Bronchial epithelial cell (primary cell): ENCODE results near the gene N4BP2. TPM values are rescaled to one million over a fixed set of nuclear protein-coding genes. Genes with fewer than 3 reads are reported as not detected.

ENCODE experiments used
- DNase-seq: peaks from one replicate; pipeline ENCODE4 v3.0.0-alpha.2; 2010; ENCODE audit warnings: low read depth
- FAIRE-seq: peaks from 2 replicates; lab custom pipeline; 2011; peaks lifted over from hg19 to GRCh38; lab: Jason Lieb, UNC
- H3K27me3 ChIP-seq: 2 replicates; pipeline ENCODE4 v1.5.1; 2011; ENCODE audit warnings: low read length; ENCODE audit not compliant: control insufficient read depth, insufficient read depth
- H3K36me3 ChIP-seq: 2 replicates; pipeline ENCODE4 v1.5.1; 2011; ENCODE audit warnings: low read length; ENCODE audit not compliant: control insufficient read depth, insufficient read depth
- H3K4me3 ChIP-seq: 2 replicates; pipeline ENCODE4 v1.5.1; 2011; ENCODE audit warnings: mild to moderate bottlenecking, low read depth, low read length, control low read depth
- CTCF ChIP-seq: IDR thresholded peaks from 2 replicates; pipeline ENCODE4 v1.5.1; 2011; ENCODE audit warnings: mild to moderate bottlenecking, moderate library complexity, low read length, control low read depth, inconsistent platforms; ENCODE audit not compliant: insufficient read depth, severe bottlenecking
- total RNA-seq: library from RNA; depleted of rRNA; stranded (reverse); fragments of >200 nt; gene quantifications from 2 replicates; pipeline ENCODE4 v1.2.1, GENCODE V29; 2014

N4BP2 gene
- total RNA-seq, 1 donor from 2014 or later, result 9.0 TPM

- H3K27me3 ChIP-seq, result no peaks in the 10 kb centered on the region
- no peak for TF ChIP-seq CTCF
- no peaks in the 10 kb centered on the region for H3K36me3 ChIP-seq
- DNase-seq, result peak; percentile 92
- no peak for FAIRE-seq
- no peak overlapping the region for H3K4me3 ChIP-seq
Observed at GRCh38 chr4:40183615-40184411, 127.2 kb downstream of the N4BP2 start.

- TF ChIP-seq CTCF, result no peak
- FAIRE-seq (no peak), DNase-seq (peak; percentile 54)
- no peaks in the 10 kb centered on the region for H3K36me3 ChIP-seq
- H3K27me3 ChIP-seq, result no peaks in the 10 kb centered on the region
- no peak overlapping the region for H3K4me3 ChIP-seq
Observed at GRCh38 chr4:40185830-40186664, 129.4 kb downstream of the N4BP2 start.

GRCh38 chr4:40186665-40187014 lies 130.0 kb downstream of the N4BP2 start:
- FAIRE-seq, result no peak

GRCh38 chr4:40187386-40187906 lies 130.8 kb downstream of the N4BP2 start:
- Histone ChIP-seq H3K27me3 (no peaks in the 10 kb centered on the region), H3K36me3 (no peaks in the 10 kb centered on the region), H3K4me3 (no peak overlapping the region)
- TF ChIP-seq CTCF, result no peak
- no peak for FAIRE-seq
- no peak for DNase-seq

More at GRCh38 chr4:40186665-40187014, 130.0 kb downstream of the N4BP2 start:
- Histone ChIP-seq H3K4me3 (no peak overlapping the region), H3K36me3 (no peaks in the 10 kb centered on the region), H3K27me3 (no peaks in the 10 kb centered on the region)
- no peak for TF ChIP-seq CTCF
- DNase-seq, result peak; percentile 92

- no peak for TF ChIP-seq CTCF
- DNase-seq, result no peak
- Histone ChIP-seq H3K4me3 (no peak overlapping the region), H3K36me3 (no peaks in the 10 kb centered on the region), H3K27me3 (no peaks in the 10 kb centered on the region)
- FAIRE-seq, result no peak
Observed at GRCh38 chr4:40190019-40190418, 133.4 kb downstream of the N4BP2 start.
